GM12892 (cell line): Measurements from ENCODE around the gene TEKT5.
"Not testable (repeated sequence)": the region's sequence is repeated elsewhere in the genome, so short reads cannot be mapped to it uniquely, and the experiment has no call there.

ENCODE experiments used
- DNase-seq: peaks from one replicate; pipeline ENCODE4 v3.0.0; 2011; ENCODE audit not compliant: insufficient read length
- FAIRE-seq: peaks from 2 replicates; lab custom pipeline; 2011; peaks lifted over from hg19 to GRCh38; lab: Jason Lieb, UNC
- POLR2A ChIP-seq: IDR thresholded peaks from 2 replicates; pipeline ENCODE4 v1.6.1; 2011; ENCODE audit warnings: low read depth, low read length, control low read depth
- POLR2AphosphoS5 ChIP-seq: IDR thresholded peaks from 2 replicates; pipeline ENCODE4 v1.6.1; 2011; ENCODE audit warnings: low read depth, low read length, control low read depth
- TAF1 ChIP-seq: IDR thresholded peaks from 2 replicates; pipeline ENCODE4 v1.6.1; 2011; ENCODE audit warnings: low read depth, mild to moderate bottlenecking, control low read depth, low read length, borderline replicate concordance

The TEKT5 gene

DNA sequence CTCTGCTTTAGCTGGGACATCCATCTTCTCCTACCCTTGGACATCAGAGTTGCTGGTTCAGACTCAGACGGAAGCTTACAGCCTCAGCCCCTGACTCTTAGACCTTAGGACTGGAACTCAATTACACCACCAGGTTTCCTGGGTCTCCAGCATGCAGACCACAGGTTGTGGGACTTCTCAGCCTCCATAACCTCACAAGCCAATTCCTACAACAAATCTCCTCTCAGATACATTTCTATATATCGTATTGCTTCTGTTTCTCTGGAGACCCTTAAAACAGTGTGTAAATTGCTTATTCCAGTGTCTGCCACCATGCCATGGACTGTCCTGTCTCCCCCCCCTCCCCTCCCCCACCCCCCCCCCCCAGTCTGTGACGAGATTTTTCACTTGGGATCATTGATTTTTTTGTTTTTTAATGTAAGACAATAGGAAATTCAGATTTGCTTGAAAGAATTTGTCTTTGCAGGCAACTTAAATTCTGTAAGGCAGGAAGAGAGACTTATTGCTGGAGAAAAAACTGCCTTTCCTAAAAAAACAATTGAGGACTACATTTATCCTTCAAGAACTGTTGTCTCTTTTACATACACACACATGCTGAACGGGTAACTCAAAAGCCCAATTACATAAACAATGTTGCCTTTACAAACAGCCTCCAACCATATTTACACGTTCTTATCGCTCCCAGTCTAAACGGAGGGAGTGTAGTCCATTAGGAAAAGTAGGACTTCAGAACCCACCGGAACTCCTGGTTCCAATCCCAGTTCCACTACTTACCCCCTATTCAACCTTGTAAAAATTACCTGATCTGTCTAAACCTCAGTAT is 39.9 kb downstream of the TEKT5 start:
- DNase-seq (no peak), FAIRE-seq (no peak)
- TF ChIP-seq TAF1 = no peak
- no peak for TF ChIP-seq POLR2A
- TF ChIP-seq POLR2AphosphoS5 = no peak

DNA sequence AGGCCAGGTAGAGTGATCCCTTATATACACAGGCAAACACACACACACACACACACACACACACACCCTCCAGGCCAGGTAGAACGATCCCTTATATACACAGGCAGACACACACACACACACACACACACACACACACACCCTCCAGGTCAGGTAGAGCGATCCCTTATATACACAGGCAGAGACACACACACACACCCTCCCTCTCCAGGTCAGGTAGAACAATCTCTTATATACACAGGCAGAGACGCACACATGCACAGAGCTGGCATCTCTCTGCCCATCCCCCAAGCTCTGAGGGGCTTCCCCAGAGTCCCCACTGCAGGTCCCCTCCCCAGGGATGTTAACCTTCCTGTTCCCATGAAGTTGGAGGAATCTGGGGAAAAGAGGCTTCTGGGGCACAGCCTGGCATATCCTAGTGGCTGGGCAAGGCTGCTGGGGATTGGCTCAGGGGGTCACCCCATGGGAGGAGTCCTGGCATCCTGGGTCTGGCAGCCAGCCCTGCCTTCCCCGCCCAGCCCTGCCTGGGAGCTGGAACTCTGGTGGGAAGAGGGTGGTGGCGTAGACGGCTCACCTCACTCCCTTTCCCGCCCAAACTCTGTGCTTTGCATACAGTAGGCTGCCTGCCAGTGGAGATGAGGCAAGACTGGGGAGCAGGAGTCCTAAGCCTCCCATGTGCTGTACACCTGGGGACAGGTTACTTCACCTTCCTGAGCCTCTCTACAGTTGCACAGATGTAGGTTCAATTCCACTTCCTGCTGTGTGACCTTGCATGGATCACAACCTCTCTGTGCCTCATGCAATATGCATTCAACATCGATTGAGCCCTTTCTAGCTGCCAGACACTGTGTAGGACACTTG is 41.8 kb downstream of the TEKT5 start:
- FAIRE-seq = no peak
- no peak for DNase-seq
- TF ChIP-seq POLR2A (no peak), POLR2AphosphoS5 (no peak), TAF1 (no peak)

DNA sequence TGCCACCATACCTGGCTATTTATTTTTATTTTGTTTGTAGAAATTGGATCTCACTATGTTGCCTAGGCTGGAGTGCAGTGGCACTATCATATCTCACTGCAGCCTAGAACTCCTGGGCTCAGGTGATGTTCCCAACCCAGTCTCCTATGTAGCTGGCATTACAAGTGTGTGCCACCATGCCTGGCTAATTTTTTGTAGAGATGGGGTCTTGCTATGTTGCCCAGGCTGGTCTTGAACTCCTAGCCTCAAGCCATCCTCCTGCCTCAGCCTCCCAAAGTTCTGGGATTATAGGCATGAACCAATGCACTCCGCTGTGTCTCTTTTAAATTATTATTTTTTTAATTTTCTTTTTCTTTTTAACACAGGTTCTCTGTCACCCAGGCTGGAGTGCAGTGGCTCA is 45.6 kb downstream of the TEKT5 start:
- FAIRE-seq, DNase-seq: not testable (repeated sequence)

DNA sequence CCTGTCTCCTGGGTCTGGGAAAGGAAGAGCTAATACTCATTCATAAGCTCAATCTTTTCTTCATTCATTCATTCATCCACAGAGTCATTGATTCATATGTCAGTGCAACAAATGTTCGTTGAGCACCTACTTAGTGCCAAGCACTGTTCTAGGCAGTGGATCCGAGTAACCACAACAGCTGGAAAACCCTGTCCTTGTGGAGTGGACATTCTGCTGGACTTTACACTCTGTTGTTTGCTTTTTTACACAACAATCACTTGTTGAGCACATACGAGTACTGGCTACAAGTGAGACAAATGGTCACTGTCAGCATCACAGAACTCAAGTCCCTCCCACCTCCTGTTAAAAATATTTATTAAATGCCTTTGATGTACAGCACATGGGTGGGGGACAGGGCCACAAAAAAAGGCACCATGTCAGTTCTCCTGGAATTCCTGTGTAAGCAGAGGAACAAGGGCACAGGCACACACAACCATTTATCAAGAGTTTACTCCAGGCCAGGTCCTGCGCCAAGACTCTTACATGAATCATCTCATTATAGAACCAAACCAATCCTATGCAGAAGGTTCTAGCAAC is 46.9 kb downstream of the TEKT5 start:
- no peak for DNase-seq
- FAIRE-seq = no peak
- no peak for TF ChIP-seq POLR2AphosphoS5
- no peak for TF ChIP-seq TAF1

DNA sequence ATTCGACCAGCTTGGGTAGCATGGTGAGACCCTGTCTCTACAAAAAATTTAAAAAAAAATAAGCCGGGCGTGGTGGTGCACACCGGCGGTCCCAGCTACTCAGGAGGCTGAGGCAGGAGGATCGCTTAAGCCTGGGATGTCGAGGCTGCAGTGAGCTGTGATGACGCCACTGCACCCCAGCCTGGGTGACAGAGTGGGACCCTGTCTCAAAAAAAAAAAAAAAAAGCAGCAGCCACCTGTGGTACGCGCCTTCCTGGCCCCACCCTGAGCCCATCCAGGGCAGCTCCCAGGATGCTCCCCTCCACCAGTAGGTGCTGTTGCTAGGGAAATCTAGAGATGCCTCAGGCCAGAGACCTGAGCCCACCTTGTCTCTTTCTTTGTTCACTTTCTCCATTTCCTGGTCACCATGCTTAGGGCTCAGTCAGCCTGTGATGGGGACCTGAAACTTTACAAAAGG is 47.4 kb downstream of the TEKT5 start:
- FAIRE-seq (no peak), DNase-seq (no peak)
- TF ChIP-seq POLR2A (no peak), TAF1 (no peak), POLR2AphosphoS5 (no peak)

DNA sequence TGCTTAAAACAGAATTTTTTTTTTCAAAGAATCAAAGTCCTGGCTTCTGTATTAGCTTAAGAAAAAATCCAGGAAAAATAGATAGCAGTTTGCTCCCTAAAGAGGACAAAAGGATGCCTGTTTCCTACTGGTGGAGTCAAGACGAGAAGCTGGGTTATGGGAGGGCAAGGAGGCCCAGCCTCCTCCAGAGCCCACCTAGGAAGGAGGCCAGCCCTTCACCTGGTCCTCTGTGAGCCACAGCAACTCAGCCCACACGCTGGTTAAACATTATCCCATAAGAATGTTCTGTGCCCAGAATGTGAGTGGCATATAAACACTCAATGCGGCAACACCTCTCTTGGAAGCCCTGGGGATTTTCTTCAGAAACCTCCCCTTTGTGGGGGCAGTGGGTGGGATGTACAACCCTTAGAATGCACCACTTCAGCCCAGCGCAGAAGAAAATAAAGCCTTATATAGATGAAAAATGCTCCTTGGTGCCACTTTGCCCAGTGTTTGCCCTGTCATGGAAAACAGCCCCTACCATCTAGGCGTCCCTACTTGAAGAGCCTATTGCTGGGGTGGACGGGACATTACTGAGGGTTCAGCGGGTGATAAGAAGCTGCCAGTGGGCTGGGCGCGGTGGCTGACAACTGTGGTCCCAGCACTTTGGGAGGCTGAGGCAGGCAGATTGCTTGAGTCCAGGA is 48.0 kb downstream of the TEKT5 start:
- no peak for DNase-seq
- no peak for FAIRE-seq
- TF ChIP-seq TAF1 (no peak), POLR2A (no peak), POLR2AphosphoS5 (no peak)

DNA sequence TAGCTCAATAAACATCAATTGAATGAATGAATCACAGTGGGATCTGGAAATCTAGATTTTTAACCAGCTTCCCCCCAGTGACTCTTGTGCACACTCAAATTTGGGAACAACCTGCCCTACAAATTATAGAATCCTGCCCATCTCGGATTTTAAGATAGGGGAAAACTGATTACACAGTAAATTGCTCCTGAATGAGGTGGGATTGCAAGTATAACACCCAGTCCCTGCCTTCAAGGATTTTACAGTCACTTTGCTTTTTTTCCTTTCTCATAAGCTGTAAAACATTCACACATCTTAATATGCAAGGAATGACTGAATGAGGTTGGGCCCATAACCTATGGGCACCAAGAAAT is 48.5 kb downstream of the TEKT5 start:
- DNase-seq (no peak), FAIRE-seq (no peak)
- TF ChIP-seq POLR2A = no peak
- TF ChIP-seq TAF1 = no peak
- TF ChIP-seq POLR2AphosphoS5 = no peak

DNA sequence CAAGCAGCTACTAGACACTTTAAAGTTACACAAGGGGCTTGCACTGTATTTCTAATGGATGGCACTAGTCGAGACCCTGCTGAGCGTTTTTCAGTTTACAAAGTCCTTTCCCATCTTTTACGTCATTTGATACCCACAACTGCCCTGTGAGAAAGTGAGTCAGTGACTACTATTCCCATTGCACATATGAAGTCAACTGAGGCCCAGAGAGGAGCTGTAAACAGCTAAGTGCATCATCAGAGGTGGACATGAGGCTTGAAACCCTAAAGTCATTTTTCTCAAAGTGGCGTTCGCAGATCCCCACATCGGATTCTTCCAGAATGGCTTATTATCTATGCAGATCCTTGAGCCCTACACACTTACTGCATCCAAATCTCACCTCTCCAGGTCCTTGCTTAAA is 50.6 kb downstream of the TEKT5 start:
- DNase-seq (no peak), FAIRE-seq (no peak)

DNA sequence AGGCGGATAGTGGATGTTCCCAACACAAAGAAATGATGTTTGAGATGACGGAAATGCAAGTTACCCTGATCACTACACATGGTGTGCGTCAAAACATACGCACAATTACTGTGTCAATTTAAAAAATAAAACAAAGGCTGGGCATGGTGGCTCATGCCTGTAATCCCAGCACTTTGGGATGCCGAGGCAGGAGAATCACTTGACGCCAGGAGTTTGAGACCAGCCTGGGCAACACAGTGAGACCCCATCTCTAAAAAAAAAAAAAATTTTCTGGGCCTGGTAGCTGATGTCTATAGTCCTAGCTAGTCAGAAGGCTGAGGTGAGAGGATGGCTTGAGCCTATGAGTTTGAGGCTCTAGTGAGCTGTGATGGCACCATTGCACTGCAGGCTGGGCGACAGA is 51.8 kb downstream of the TEKT5 start:
- FAIRE-seq (no peak), DNase-seq (no peak)
- TF ChIP-seq POLR2AphosphoS5 (no peak), POLR2A (no peak), TAF1 (no peak)

More for the DNA sequence above, 50.6 kb downstream of the TEKT5 start:
- TF ChIP-seq POLR2AphosphoS5 (no peak), TAF1 (no peak), POLR2A (no peak)

DNA sequence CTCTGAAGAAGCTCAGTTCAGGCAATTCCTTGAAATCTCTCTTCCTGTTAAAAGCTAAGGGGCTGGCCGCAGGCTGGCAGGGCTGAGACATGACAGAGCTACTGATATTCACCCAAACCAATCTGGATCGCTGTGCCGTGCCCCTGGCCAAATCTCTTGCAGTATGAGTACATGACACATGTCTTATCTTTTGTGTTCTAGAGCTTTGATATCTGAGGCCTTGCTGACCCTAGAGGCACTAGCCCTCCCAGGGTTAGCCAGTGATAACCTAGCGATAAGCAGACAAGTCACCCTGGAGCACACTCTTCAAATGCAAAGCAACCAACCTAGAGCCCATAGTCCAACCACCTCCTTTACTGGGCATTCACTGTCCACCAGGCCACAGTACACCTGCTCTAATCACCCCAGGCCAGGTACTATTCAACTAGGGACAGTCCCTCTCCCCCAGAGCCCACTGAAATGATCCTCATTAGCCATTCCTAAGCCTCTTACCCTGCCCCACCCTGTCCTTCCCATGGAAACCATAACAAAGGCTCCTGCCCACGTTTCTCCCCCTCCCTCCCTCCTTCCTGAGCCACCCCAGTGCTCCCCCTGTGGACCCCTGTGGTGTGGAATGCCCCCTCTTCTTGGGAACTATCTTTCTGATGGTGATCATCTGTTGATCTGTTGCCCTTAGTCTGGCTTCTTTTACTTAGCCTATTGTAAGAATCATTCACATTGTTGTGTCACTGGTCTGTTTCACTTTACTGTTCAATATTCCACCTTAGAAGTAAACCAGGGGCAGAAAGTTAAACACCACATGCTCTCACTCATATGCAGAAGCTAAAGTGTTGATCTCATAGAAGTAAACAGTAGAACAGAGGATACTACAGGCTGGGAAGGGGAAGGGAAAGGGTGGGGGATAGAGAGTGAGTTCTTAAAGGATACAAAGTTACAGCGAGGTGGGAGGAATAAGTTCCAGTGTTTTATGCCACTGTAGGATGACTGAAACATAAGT is 52.5 kb downstream of the TEKT5 start:
- TF ChIP-seq TAF1 (no peak), POLR2AphosphoS5 (no peak), POLR2A (no peak)
- FAIRE-seq (no peak), DNase-seq (no peak)

DNA sequence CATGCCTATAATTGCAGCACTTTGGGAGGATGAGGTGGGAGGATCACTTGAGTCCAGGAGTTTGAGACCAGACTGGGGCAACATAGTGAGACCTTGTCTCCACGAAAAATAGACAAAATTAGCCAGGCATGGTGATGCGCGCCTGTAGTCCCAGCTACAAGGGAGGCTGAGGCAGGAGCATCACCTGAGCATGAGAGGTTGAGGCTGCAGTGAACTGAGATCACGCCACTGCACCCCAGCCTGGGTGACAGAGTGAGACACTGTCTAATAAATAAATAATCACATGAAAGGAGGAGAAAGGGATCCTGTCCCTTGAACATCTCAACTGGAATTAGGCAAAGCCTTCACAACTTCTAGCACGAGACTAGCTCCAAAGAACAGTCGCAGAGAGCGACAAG is 53.2 kb downstream of the TEKT5 start:
- DNase-seq = no peak
- TF ChIP-seq POLR2AphosphoS5 = no peak
- no peak for TF ChIP-seq TAF1
- TF ChIP-seq POLR2A = no peak
- no peak for FAIRE-seq
